OCI-LY7 (cell line): Measurements from ENCODE around the gene ANKMY1.

Experiments used
- EZH2phosphoT487 ChIP-seq: fragments of 200-600 bp; sonication (generic); IDR thresholded peaks from 2 replicates; pipeline ENCODE4 v1.6.1; 2018; ENCODE audit warnings: low read depth, borderline replicate concordance, mild to moderate bottlenecking, mixed run types, antibody characterized with exemption, low read length, moderate library complexity, mixed read lengths
- TF ChIP-seq, protein P1 (sequence below): fragments of 200-600 bp; sonication (generic); conservative IDR thresholded peaks from 2 replicates; pipeline ENCODE4 v1.5.1; 2014; ENCODE audit warnings: mild to moderate bottlenecking, antibody characterized with exemption, low read length, moderate library complexity, mixed read lengths

DNA sequence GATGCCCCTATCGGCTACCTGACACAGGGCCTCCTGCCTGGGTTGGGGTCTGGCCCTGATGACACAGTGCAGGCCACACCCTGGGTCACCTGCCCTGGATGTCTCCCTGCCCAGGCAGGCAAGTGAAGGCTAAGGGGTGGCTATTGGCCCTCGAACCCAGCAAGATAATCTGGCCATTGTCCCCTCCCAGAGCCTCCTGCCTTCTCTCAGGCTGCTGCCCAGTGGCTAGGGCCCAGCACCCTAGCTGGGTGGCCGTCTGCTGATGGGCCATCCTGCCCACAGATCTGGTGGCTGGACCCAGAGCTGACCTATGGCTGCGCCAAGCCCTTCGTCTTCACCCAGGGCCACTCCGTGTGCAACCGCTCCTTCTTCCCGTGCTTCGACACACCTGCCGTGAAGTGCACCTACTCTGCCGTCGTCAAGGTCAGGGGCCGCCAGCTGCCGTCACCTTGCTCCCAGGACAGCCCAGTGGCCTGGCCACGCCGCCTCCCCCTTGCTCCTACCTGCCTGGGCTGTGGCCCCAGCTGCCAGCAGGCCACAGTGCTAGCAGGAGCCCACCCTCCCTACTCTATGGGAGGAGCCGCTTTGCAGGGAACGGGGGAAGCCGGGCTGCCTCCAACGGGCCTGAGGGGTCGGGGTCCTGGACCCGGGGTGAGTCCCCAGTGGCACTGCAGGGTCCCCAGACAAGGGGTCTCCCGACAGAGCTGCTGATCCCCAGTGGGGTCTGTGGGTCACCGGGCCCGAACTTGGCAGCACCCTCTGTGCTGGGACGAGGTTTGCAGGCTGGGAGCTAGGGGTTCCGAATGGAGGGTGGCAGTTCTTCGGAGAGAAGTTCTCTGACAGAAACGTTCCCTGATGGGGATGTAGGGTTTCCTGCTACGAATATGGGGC lies 14.6 kb upstream of the ANKMY1 start:
- TF ChIP-seq, protein P1, sequence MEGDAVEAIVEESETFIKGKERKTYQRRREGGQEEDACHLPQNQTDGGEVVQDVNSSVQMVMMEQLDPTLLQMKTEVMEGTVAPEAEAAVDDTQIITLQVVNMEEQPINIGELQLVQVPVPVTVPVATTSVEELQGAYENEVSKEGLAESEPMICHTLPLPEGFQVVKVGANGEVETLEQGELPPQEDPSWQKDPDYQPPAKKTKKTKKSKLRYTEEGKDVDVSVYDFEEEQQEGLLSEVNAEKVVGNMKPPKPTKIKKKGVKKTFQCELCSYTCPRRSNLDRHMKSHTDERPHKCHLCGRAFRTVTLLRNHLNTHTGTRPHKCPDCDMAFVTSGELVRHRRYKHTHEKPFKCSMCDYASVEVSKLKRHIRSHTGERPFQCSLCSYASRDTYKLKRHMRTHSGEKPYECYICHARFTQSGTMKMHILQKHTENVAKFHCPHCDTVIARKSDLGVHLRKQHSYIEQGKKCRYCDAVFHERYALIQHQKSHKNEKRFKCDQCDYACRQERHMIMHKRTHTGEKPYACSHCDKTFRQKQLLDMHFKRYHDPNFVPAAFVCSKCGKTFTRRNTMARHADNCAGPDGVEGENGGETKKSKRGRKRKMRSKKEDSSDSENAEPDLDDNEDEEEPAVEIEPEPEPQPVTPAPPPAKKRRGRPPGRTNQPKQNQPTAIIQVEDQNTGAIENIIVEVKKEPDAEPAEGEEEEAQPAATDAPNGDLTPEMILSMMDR = no peak
- TF ChIP-seq EZH2phosphoT487 = no peak
